ENCODE measurements around the gene PDAP1. TPM values are rescaled to one million over a fixed set of nuclear protein-coding genes. Genes with fewer than 3 reads are reported as not detected.
"Not testable (repeated sequence)": the region's sequence is repeated elsewhere in the genome, so short reads cannot be mapped to it uniquely, and the experiment has no call there.

PDAP1 gene
- total and polyA plus RNA-seq, 10 of the 15 experiments (the other 5 are each of a cell fraction or from before 2014, with no cell fraction given): 6.6 to 200 (median 87.7) TPM

DNA sequence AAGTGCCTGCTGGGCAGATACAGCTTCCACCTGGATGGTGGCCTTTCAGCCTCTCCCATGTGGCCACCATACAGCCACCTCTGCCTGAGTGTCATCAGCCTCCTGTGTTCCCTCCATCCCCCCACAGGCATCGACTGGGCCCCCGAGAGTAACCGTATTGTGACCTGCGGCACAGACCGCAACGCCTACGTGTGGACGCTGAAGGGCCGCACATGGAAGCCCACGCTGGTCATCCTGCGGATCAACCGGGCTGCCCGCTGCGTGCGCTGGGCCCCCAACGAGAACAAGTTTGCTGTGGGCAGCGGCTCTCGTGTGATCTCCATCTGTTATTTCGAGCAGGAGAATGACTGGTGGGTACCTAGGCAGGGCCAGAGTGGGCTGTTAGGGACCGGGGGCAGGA, 20.5 kb downstream of the PDAP1 start (continued):
- no peak for TF ChIP-seq ZZZ3 (IDR thresholded peaks at IDR 0.05; ENCODE audit: control insufficient read depth, insufficient read length, low read depth)
- no peak for TF ChIP-seq FOS (IDR thresholded peaks at IDR 0.05; ENCODE audit: borderline replicate concordance, extremely low read depth, insufficient read length)

DNA sequence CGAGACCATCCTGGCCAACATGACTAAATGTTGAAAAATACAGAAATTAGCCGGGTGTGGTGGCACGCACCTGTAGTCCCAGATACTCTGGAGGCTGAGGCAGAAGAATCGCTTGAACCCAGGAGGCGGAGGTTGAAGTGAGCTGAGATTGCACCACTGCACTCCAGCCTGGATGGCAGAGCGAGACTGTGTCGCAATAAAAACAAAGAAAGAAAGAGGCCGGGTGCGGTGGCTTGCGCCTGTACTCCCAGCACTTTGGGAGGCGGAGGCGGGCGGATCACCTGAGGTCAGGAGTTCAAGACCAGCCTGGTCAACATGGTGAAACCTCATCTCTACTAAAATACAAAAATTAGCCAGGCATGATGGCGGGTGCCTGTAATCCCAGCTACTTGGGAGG, 21.2 kb downstream of the PDAP1 start:
- H3K4me2 ChIP-seq (ENCODE audit: control insufficient read depth, insufficient read depth); H3K4me3 ChIP-seq; H3K27ac ChIP-seq (ENCODE audit: control insufficient read depth, insufficient read depth); DNase-seq (ENCODE audit: low read depth, low spot score); H2AFZ ChIP-seq (ENCODE audit: control insufficient read depth, low read depth, low read length); H3K27me3 ChIP-seq (replicated peaks in 1 of 2; ENCODE audit: control insufficient read depth in 2 of 2, insufficient read depth in 2 of 2, low read length in 1 of 2); H3K9ac ChIP-seq (ENCODE audit: control insufficient read depth, insufficient read depth, low read length); BruUV-seq (replicated peaks); FAIRE-seq; H3K9me3 ChIP-seq (replicated peaks; ENCODE audit: control insufficient read depth, insufficient read depth, low read length); in situ Hi-C loops (cut with MboI); H3K4me1 ChIP-seq (ENCODE audit: control insufficient read depth, insufficient read depth, low read length); ATAC-seq; H4K20me1 ChIP-seq (ENCODE audit: control insufficient read depth, insufficient read depth): not testable (repeated sequence)
- RAD21 ChIA-PET (ENCODE audit: unreplicated experiment): interaction anchor here (0.9 kb wide), 1 partner anchor 22 kb away, joined by 3 read pairs; no protein-coding TSS in a partner anchor
- SMC1A ChIA-PET (ENCODE audit: uncharacterized antibody, unreplicated experiment): interaction anchor here (1.0 to 1.2 kb wide), 4 partner anchors 11 to 51 kb away, joined by 3 read pairs; partner anchors contain the start of genes CPSF4 and PTCD1
- Histone ChIP-seq H3K79me2 (ENCODE audit: control insufficient read depth, insufficient read depth, low read length) (peaks cover 20% of the 10 kb centered on the region), H3K36me3 (ENCODE audit: control insufficient read depth in 2 of 2, insufficient read depth in 2 of 2, low read length in 1 of 2) (peaks cover 29 to 43% of the 10 kb centered on the region in 2 experiments)
- POLR2A ChIA-PET: interaction anchor here (0.6 to 1.1 kb wide), 3 partner anchors 12 to 633 kb away, joined by 3 to 4 read pairs (median 3); no protein-coding TSS in a partner anchor
- intact Hi-C loops (cut with micrococcal nuclease; ENCODE audit: unreplicated experiment): loop anchor here (1.0 kb wide), 1 partner anchor 22 kb away; no protein-coding TSS in a partner anchor
- 99% methylated on average over 13 of the region's 14 CpGs for WGBS (ENCODE audit: insufficient coverage, insufficient replicate concordance, low lambda C conversion rate, missing lambda C conversion rate)
- CTCF ChIA-PET: interaction anchor here (1.0 to 1.8 kb wide), 5 partner anchors 13 to 58 kb away, joined by 3 to 14 read pairs (median 4); partner anchors contain the start of gene ARPC1B

DNA sequence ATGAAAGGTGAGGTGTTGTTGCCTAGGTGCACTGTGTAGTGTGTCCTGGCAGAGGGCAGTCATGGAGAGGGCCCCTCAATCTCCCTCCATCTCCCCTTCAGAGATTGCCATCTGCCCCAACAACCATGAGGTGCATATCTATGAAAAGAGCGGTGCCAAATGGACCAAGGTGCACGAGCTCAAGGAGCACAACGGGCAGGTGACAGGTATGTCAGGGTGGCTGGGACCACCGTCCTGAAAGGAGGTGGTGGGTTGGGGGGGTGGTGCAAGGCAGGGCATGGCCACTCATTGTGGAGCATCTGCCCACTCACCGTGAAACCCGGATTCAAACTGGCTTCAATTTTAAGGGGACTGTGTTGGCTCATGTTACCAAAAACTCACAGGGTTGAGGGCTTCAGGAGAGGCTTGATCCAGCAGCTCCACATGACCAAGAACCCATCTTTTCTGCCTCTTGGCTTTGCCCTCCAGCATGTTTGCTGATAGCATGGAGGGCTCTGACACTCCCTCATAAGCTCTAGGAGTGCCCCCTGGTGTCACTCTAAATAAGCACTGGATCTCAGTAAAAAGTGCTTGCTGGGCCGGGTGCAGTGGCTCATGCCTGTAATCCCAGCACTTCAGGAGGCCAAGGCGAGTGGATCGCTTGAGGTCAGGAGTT, 21.7 kb downstream of the PDAP1 start:
- H2AFZ ChIP-seq (ENCODE audit: control insufficient read depth, low read depth, low read length): no peak overlapping the region
- intact Hi-C loops (cut with micrococcal nuclease; ENCODE audit: unreplicated experiment): loop anchor here (1.0 kb wide), 1 partner anchor 21 kb away; no protein-coding TSS in a partner anchor
- no peak overlapping the region for H3K4me3 ChIP-seq
- H3K4me2 ChIP-seq (ENCODE audit: control insufficient read depth, insufficient read depth): no peak overlapping the region
- H3K36me3 ChIP-seq (ENCODE audit: control insufficient read depth in 2 of 2, insufficient read depth in 2 of 2, low read length in 1 of 2): peaks cover 24 to 39% of the 10 kb centered on the region in 2 experiments
- ChIA-PET POLR2A (interaction anchor here (0.6 to 1.1 kb wide), 2 partner anchors 11 to 226 kb away, joined by 3 to 4 read pairs; no protein-coding TSS in a partner anchor), CTCF (interaction anchor here (0.9 to 1.8 kb wide), 7 partner anchors 12 to 57 kb away, joined by 3 to 14 read pairs (median 4); partner anchors contain the start of gene ARPC1B), RAD21 (ENCODE audit: unreplicated experiment) (interaction anchor here (0.9 kb wide), 1 partner anchor 21 kb away, joined by 3 read pairs; no protein-coding TSS in a partner anchor), SMC1A (ENCODE audit: uncharacterized antibody, unreplicated experiment) (interaction anchor here (0.9 to 1.2 kb wide), 5 partner anchors 12 to 52 kb away, joined by 3 read pairs; partner anchors contain the start of genes CPSF4 and PTCD1)
- H3K4me1 ChIP-seq (ENCODE audit: control insufficient read depth, insufficient read depth, low read length): peaks cover 3% of the 10 kb centered on the region
- 85% methylated on average over 9 of the region's 9 CpGs for WGBS (ENCODE audit: insufficient coverage, insufficient replicate concordance, low lambda C conversion rate, missing lambda C conversion rate)
- in situ Hi-C loops (cut with MboI): no loop called here
- ATAC-seq (peak; percentile 84), FAIRE-seq (no peak), DNase-seq (ENCODE audit: low read depth, low spot score) (no peak)
- no peaks in the 10 kb centered on the region for H4K20me1 ChIP-seq (ENCODE audit: control insufficient read depth, insufficient read depth)
- H3K79me2 ChIP-seq (ENCODE audit: control insufficient read depth, insufficient read depth, low read length): peaks cover 25% of the 10 kb centered on the region
- no peak overlapping the region for H3K9ac ChIP-seq (ENCODE audit: control insufficient read depth, insufficient read depth, low read length)
- H3K9me3 ChIP-seq (replicated peaks; ENCODE audit: control insufficient read depth, insufficient read depth, low read length): no peaks in the 10 kb centered on the region
- BruUV-seq (replicated peaks): no TSS peak
- no peak overlapping the region for H3K27ac ChIP-seq (ENCODE audit: control insufficient read depth, insufficient read depth)
- no peaks in the 10 kb centered on the region for H3K27me3 ChIP-seq (replicated peaks in 1 of 2; ENCODE audit: control insufficient read depth in 2 of 2, insufficient read depth in 2 of 2, low read length in 1 of 2)
- TF ChIP-seq RAD21 (IDR thresholded peaks at IDR 0.05; ENCODE audit: insufficient read depth, low read depth, low read length) (peak; percentile 60), IRF4 (IDR thresholded peaks at IDR 0.05; ENCODE audit: low read depth, low read length) (no peak), SMAD1 (IDR thresholded peaks at IDR 0.05; ENCODE audit: low read depth, partially characterized antibody) (no peak), ZNF24 (IDR thresholded peaks at IDR 0.05) (no peak), BMI1 (IDR thresholded peaks at IDR 0.05; ENCODE audit: borderline replicate concordance) (no peak), RBBP5 (conservative IDR thresholded peaks at IDR 0.05) (no peak), SMARCA5 (IDR thresholded peaks at IDR 0.05) (no peak), SMAD5 (IDR thresholded peaks at IDR 0.05; ENCODE audit: low read depth) (no peak), SMC3 (IDR thresholded peaks at IDR 0.05; ENCODE audit: borderline replicate concordance, low read length) (peak; percentile 44; the same call in 1 of the 2 replicates), BHLHE40 (IDR thresholded peaks at IDR 0.05; ENCODE audit: borderline replicate concordance in 1 of 2, low read depth in 2 of 2, low read length in 1 of 2) (no peak)
- TF ChIP-seq, protein P1, sequence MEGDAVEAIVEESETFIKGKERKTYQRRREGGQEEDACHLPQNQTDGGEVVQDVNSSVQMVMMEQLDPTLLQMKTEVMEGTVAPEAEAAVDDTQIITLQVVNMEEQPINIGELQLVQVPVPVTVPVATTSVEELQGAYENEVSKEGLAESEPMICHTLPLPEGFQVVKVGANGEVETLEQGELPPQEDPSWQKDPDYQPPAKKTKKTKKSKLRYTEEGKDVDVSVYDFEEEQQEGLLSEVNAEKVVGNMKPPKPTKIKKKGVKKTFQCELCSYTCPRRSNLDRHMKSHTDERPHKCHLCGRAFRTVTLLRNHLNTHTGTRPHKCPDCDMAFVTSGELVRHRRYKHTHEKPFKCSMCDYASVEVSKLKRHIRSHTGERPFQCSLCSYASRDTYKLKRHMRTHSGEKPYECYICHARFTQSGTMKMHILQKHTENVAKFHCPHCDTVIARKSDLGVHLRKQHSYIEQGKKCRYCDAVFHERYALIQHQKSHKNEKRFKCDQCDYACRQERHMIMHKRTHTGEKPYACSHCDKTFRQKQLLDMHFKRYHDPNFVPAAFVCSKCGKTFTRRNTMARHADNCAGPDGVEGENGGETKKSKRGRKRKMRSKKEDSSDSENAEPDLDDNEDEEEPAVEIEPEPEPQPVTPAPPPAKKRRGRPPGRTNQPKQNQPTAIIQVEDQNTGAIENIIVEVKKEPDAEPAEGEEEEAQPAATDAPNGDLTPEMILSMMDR (IDR thresholded peaks at IDR 0.05 in 2 of 3, conservative IDR thresholded peaks at IDR 0.05 in 1 of 3; ENCODE audit: control insufficient read depth in 2 of 3, extremely low read depth in 1 of 3, insufficient read depth in 1 of 3, low read depth in 3 of 3, low read length in 3 of 3): peak; percentile 39 to 57 (median 44); a peak in 5 of 6 replicates
